SH-SY5Y (cell line): ENCODE data around the gene PPT2.

ENCODE experiments used
- GATA2 ChIP-seq: IDR thresholded peaks from 2 replicates; pipeline ENCODE4 v1.6.1; 2011; ENCODE audit warnings: mild to moderate bottlenecking, low read depth, low read length
- GATA3 ChIP-seq: IDR thresholded peaks from 2 replicates; pipeline ENCODE4 v1.6.1; 2011; ENCODE audit warnings: low read depth, mild to moderate bottlenecking, low read length, moderate library complexity

DNA sequence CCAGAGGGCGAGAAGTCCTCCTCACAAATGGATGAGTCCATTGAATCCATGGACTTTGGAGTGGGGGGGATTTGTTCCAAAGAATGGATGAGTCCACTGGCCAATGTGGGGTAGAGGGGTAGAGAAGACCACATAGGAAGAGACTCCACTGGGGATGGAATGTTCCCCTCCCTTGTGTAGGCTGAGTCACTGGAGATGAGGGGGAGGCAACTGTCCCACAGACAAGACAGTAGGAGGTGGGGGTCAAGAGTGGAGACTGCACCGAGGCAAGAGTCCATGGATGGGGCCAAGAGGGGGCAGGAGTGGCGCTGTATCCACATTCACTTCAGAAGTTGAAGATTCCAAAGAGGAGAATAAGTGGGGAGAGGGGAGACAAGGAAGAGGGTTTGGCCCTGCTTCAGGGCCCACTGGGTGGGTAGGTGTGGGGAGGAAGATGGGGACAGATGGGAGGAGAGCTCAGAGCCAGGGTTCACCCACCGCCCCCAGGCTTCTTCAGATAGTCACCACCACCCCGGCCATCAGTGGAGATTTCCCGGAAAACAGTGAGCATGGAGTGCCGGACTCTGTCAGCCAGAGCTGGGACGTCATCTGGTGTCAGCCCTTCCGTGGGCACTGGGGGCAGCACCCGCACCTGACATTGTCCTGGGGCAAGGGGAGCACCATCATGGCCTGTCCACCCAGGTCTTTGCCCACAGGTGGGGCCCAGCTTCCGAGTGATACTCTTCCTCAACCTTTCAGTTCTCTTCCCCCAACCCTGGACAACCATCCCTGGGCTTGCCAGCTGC lies 15.1 kb downstream of the PPT2 start:
- TF ChIP-seq GATA2 (no peak), GATA3 (no peak)
